Activated T-helper 1 cell treated with anti-CD3 and anti-CD28 coated beads, Interleukin-2, amount 50 U/mL, for 16 hours (primary cell): Measurements from ENCODE around the gene PSMD11.

Experiments
- DNase-seq, 2 donors: peaks; one replicate each; pipeline ENCODE4 v3.0.0-alpha.2; 2020; ENCODE audit warnings: low read depth in 1 of 2, low spot score in 1 of 2

PSMD11 gene

DNA sequence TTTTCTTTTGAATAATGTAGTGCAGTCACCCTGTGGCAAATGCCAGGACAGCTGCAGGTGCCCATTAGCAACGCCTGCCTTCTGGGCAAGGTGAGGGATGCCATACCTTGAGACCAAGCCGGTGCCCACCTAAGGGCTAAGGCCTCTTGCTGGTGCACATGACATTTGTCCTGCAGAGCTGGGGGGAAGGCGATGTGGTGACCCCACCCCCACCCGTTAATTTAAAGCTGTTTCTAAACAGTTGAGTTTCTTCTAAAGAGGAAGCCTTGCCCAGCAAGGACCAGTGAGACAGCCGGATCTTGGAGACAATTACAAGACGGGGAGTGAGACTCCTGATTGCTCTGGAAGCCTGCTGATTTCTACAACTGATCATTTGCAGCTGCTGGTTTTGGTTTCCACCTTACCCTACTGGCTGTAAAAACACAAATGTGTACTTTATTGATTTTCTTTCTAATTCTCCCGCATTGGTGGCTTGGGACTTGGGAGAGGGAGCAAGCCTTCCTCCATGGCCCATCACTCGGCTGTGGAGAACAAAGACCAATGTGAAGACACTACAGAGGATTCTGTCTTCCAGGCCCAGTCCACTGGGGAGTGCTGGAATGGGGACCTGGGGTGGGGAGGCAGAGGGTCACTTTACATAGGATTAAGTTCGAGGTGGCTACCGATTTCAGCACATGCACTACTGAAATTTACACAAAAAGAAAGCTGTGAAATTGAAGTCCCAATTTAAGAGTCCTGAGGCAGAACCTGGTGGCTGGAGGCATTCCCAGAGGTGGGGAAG, 45.2 kb downstream of the PSMD11 start:
- DNase-seq: no peak

DNA sequence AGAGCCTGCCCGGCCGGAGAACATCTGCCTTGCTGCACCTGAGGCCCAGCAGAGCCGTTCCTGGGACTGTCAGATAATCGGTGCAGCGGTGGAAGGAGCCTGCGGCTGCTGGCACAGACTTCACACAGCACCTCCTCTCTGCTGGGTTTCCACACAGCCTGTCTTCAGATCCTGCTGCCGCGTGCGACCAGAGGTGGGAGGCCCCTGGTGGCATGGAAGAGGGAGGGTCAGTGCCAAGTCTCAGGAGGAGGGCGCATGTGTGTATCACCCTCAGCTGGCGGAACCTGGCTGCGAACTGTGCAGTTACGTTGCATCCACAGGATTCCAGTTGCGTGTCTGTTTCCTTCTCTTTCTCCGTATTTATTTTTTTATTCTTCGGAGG, 45.8 kb downstream of the PSMD11 start:
- no peak for DNase-seq

- DNase-seq: no peak
Observed at GRCh38 chr17:32491371-32492263, 47.3 kb downstream of the PSMD11 start.

DNA sequence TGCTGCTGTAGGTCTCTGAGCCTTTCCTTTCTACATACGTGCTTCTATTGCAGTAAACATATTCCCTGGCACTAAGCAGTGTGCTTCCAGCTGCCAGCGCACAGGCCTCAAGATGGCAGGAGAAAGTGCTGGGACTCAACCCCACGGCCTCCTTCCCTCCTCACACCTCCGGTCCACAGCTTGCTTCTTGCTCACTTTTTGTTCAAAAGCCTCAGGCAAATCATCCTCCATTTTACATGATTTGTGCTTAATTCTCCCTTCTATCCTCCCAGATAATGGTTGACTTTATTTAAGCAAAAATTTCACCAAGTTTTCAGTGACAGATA, 47.9 kb downstream of the PSMD11 start:
- DNase-seq: no peak

DNA sequence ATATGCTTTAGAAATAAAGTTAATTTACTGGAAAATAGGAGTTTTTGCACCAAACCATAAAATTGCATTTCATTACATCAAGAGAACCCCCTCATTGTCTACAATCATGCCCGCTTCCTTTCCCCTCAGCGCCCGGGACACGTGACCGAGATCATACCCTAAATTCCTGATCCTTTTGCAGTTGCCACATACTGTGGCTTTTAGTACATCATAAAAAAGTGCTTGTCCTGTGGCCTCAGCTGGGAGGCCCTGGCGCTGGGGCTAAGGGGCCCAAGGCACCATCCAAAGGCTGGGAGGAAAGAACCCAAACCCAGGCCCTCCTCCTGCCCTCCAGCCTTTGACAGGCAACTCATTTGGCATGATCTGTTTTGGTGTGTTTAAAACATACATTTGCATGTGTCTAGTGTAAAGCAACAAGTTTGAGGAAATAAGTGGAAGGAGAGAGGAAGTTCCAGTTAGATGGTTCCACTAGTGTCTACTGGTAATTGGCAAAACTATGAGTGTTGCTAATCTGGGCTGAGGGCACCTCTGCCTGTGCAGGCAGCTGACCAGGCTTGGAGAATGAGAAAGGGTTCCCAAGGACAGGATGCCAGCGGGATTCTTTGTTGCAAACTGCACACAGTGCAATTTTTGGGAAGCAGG, 48.5 kb downstream of the PSMD11 start:
- DNase-seq: no peak

DNA sequence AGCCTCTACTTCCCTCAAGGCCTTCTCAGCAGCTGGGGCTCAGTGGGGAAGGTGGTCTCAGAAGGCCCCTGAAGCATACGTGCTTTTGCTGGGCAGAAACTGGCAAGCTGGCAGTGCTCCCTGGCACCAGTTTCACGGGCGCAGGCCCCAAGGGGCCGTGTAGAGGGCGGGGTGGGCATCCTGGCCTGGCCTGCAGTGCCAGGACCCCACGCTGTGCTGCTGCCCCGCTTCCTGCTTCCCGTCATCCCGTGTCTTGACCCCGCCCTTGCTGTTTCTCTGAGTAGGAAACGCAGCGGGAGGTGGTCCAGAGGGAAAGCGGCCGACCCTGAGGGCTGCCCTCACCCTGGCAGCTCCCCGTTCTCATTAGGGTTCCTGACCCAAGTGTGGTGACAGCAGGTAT, 49.3 kb downstream of the PSMD11 start:
- DNase-seq: no peak

DNA sequence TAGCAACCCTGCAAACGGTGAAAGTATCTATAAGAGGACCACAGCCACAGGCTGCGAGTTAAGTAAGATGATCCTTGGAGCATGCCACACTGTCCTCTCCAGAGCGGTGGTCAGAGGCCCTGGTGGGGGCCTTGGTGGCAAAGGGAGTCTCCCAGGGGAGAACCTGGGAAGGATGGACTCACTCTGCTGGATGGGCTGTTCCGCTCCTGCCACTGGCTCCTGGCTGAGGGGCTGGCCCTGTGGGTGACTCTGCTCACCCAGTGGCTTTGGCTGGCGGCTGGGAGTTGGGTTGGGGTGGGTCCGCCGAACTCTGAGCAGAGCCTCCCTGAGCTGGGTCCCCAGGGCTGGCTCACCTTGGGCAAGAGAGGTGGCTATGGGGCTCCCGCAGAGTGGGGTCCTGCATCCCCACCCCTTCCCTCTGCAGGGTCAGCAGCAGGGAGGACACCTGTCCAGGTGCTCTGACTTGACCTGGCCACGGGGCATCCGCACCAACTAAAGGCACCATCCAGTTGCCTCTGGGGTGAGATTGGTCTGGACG, 49.7 kb downstream of the PSMD11 start:
- DNase-seq: no peak

DNA sequence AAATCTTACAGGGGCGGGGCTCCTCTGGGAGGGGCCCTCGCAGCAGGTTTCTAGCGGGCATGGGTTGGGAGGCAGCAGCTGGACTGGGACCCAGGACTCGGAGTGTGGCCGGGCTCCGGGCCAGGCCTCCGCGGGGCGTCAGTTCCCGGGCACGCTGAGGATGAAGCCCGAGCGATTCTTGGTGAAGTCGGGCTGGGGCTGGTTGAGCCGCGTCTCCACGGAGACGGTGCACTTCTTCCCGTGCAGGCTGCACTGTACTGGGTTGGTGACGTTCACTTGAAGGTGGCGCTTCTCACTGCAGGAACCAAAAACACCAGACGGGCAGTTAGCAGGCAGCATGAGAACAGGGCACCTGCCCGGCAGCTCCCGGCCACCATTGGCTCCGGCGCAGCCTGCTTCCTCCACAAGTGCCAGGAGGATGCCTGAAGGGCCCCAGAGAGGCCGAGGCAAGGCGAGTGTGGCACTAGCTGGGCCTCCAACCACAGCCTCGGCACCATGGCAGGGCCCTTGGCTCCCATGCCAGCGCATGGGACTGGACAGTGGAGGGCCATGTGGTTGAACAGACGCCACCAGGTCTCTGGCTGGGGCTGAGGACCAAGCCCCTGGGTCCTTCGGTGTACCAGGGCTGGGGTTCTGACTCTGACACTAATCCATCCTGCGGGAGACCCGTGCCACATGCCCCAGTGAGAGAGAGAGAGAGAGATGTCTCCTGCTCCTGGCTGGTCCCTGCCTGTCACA, 50.5 kb downstream of the PSMD11 start:
- DNase-seq: no peak

- DNase-seq: no peak
Observed at GRCh38 chr17:32495359-32496231, 51.3 kb downstream of the PSMD11 start.

DNA sequence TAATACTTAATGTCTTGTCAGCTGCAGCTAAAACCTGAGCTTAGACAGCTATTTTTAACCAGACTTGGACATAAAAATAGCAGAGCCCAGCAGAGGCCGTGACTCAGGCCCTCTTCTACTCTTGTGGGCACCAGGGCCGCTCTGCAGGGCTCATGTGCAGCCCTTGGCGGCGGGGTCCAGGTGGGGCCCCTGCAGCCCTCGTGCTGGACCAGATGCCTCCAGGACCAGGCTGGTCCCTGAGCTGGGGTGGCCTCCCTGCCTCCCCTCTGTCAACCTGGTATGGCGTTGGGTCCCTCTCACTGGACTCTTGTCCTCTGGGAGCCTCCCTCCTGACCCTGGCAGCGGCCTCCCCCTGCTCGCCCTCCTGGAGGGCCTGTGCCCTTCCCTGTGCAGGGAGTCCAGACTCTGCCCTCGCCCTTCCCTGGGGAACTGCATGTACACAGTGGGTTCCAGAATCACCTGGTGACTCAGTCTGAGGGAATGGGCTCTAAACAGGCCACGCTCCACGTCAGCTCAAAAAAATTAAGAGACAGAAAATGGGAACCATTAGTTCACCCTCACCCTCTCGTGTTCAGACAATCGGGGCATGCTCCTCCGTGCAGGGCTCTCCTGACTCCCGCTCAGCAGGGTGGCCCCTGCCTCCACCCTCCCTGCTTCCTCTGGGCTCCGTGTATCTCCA, 52.2 kb downstream of the PSMD11 start:
- no peak for DNase-seq

GRCh38 chr17:32497431-32498205, 53.3 kb downstream of the PSMD11 start:
- no peak for DNase-seq

DNA sequence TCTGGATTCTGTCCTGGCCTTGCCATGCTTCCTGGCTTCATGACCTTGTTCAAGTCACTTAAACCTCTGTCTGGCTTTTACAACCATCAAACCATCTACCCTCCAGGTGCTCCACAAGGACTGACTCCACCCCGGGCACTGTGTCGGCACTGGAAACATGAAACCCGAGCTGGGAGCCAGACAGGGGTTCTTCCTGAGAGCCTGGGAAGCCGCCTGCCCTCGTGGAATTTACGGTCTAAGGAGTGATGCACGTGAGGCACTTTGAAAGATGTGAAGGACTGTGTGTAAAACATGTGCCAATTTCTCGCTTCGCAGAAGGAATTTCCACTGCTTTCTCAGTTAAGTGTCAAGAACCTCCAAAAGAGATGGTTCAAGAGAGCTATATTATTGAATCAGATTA, 54.1 kb downstream of the PSMD11 start:
- no peak for DNase-seq

DNA sequence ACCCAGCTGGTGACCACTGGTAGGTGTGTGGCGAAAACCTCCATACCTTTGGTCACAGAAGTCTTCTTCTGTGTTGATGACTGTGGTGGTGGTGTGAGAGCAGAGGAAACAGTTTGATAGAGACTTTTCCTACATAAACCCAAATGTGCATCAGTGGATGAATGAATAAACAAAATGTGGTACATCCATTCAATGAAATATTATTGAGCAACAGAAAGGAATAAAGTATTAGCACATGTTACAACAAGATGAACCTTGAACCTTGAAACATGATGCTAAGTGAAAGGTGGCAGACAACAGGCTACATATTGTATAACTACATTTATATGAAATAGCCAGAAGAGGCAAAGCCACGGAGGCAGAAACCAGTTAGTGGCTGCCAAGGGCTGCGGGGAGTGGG, 57.7 kb downstream of the PSMD11 start:
- DNase-seq: no peak

- no peak for DNase-seq
Observed at GRCh38 chr17:32502710-32503109, 58.4 kb downstream of the PSMD11 start.

GRCh38 chr17:32503251-32504165, 59.2 kb downstream of the PSMD11 start:
- no peak for DNase-seq

GRCh38 chr17:32504166-32504990, 60.1 kb downstream of the PSMD11 start:
- DNase-seq: no peak

DNA sequence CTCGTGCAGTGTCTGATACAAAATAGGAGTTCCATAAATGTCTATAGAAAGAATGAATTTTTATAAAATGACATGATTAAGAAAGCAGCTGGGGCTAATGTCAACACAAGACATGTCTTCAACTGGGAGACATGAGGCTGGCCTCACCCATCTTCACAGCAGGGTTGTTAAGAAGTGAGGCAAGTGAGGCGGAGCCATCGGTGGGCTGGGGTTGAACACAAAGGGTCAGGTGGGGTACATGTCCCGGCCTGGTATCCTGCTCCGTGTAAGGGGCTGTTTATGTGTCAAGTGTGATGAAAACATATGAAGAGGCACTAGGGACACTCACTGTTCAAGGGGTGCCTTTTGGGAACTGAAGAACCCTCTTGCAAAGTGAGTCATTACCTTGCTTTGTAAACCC, 64.6 kb downstream of the PSMD11 start:
- DNase-seq: no peak
